KG1 (cell line): ENCODE data around the gene WDR20.
"Not testable (repeated sequence)": the region's sequence is repeated elsewhere in the genome, so short reads cannot be mapped to it uniquely, and the experiment has no call there.

Experiments used
- DNase-seq: peaks from one replicate; lab custom pipeline; 2025; lab: John Stamatoyannopoulos, UW

The WDR20 gene

GRCh38 chr14:102139286-102140026 is at the start of gene WDR20:
TSS of gene WDR20 (plus strand) at chr14:102139897. CDS start at chr14:102139924, 27 bp downstream.
- DNase-seq: peak; percentile 97

DNA sequence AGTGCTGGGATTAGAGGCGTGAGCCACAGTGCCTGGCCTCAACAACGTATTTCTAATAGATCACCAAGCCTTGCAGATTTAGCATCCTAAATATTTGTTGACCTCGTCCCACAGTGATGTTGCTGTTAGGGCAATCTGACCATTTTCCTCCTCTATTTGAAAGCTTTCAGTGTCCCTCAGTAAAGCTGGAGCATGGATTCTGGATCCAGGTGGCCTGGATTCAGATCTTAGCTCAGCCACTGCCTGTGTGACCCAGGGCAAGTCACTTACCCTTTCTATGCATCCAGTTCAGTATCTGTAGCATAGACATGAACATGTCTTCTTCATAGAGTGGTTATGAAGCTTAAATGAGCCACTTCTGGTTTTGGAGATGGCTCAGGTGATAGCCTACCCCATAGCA is 49.0 kb upstream of the WDR20 start:
- DNase-seq: no peak

DNA sequence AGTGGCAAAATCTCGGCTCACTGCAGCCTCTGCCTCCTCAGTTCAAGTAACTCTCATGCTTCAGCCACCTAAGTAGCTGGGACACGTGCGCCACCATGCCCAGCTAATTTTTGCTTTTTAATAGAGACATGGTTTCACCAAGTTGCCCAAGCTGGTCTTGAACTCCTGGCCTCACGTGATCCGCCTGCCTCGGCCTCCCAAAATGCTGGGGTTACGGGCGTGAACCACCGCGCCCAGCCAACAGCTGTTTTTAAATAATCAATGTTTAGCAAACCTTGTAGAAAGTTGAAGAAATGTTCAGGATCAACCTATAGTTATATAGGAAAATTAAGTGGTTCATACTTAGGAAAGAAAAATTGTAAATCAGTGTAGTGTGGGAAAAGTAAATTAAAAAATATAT is 46.9 kb upstream of the WDR20 start:
- no peak for DNase-seq

- no peak for DNase-seq
Observed at GRCh38 chr14:102094101-102094500, 45.6 kb upstream of the WDR20 start.

DNA sequence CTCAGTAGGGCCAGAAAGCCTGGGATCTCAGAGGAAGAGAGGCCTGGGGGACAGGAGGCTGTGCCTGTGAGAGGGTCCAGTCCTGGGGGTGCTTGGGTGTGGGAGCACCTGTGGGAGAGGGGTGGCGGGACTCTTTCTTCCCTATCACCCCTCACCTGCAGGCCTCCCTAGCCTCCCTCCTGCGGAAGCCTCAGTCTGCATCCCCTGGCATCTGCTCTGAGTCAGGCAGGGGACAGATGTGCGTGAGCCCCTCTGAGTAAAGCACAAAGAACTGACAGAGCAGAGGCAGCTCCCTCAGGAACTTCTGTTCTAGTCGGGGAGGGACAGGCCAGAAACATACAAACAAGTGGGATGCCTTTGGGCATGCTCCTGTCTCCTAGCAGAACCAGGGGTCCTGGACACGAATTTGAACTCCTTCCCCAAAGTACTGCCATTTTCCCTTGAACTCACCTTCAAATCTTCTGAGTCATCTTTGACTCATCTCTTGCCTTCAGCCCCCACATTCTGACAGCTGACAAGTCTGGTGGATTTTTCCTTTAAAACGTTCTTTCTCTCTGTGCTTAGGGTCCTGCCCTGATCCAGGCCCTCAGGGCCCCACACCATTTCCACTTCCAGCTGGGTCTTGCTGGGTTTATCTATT is 44.3 kb upstream of the WDR20 start:
- no peak for DNase-seq

GRCh38 chr14:102095871-102096568 is 43.7 kb upstream of the WDR20 start:
- DNase-seq: no peak

DNA sequence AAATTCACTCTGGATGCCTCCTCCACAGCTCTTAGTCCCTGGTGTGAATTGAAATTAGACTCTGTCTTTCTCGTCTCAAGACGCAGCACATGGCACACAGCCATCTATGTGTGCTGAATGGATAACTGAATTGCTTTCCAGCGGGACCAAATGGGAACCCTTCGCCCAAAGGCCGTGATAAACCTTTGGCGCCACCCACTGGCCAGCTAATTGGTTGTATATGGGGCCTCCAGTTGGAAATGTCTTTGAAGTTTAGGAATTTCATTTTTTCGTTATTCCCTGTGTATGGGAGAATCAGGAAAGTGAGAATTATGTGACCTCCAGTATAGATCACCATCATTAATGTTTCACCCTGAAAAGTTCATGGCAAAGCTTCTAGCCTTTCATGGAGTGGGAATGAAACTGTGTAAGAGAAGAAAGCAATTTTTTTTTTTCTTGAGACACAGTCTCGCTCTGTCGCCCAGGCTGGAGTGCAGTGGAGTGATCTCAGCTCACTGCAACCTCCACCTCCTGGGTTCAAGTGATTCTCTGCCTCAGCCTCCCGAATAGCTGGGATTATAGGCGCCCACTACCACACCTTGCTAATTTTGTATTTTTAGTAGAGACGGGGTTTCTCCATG is 43.0 kb upstream of the WDR20 start:
- DNase-seq: peak; percentile 38

DNA sequence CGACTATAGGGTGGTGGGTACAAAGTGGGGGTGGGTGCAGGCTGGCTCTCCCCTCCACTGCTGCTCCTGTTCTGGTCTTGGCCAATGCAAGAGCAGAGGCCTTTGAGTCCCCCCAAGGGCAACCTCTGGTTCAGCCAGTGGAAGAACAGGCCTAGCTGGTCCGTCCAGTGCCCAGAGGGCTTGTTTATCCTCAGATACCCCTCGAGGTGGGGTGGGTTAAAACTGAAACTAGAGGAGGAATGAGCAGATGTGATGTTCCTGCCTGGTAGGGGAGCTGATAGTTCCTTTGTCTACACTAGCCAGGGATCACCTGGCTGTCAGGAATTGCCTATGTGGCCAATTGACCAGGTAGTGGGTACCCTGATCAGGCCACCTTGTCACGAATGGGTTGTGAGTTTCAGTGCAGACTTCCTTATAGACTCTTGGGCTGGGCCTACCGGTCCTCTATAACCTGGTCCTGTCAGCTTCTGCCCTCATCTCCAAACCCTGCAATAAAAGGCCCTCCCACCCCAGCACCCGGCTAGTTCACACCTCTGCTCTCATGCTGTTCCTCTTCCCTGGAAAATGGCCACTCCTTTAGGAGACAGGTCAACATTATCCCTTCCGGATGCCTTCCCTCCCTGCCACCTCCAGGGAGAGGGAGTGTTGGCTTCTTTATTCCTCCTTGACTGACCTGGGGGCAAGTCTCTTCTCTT is 42.1 kb upstream of the WDR20 start:
- no peak for DNase-seq

DNA sequence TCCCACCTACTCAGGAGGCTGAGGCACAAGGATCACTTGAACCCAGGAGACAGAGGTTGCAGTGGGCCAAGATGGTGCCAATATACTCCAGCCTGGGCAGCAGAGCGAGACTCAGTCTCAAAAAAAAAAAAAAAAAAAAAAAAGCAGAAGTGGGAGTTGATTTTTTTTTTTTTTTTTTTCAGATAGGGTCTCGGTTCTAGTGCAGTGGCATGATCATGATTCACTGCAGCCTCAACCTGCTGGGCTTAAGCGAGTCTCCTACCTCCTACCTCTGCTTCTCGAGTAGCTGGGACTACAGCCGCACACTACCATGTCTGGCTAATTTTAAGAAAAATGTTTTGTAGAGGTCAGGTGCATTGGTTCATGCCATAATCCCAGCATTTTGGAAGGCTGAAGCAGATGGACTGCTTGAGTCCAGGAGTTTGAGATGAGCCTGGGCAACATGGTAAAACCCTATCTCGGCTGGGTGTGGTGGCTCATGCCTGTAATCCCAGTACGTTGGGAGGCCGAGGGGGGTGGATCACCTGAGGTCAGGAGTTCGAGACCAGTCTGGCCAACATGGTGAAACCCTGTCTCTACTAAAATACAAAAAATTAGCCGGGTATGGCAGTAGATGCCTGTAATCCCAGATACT is 36.5 kb upstream of the WDR20 start:
- no peak for DNase-seq

DNA sequence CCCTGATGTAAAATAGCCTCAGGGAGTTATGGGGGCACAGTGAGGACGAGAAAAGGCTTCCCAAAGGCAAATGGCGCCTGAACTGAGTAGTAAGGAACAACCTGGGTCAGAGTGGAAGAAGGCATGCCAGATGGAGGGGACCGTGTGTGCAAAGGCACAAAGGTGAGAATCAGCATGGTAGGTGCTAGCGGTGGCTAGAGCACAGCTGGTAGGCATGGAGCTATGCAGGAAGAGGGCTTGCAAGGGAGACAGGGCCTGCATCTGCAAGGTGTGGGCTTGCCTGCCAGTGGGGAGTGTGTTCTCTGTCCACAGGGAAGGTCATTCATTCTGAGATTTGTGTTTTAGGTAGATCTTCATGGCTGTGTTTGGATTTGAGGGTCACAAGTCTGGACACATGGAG is 34.3 kb upstream of the WDR20 start:
- DNase-seq: no peak

DNA sequence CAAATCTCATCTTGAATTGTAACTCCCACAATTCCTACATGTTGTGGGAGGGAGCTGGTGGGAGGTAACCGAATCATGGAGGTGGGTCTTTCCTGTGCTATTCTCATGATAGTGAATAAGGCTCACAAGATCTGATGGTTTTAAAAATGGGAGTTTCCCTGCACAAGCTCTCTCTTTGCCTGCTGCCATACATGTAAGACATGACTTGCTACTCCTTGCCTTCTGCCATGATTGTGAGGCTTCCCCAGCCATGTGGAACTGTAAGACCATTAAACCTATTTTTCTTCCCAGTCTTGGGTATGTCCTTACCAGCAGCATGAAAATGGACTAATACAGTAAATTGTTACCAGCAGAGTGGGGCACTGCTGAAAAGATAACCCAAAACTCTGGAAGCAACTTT is 30.4 kb upstream of the WDR20 start:
- DNase-seq: not testable (repeated sequence)

DNA sequence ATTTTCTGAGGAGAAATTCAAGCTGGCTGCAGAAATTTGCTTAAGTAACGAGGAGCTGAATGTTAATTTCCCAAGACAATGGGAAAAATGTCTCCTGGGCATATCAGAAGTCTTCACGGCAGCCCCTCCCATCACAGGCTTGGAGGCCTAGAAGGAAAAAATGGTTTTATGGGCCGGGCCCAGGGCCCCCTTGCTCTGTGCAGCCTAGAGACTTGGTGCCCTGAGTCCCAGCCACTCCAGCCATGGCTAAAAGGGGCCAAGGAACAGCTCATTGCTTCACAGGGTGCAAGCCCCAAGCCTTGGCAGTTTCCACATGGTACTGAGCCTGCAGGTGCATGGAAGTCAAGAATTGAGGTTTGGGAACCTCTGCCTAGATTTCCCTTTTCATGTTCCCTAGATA is 28.6 kb upstream of the WDR20 start:
- DNase-seq: no peak

DNA sequence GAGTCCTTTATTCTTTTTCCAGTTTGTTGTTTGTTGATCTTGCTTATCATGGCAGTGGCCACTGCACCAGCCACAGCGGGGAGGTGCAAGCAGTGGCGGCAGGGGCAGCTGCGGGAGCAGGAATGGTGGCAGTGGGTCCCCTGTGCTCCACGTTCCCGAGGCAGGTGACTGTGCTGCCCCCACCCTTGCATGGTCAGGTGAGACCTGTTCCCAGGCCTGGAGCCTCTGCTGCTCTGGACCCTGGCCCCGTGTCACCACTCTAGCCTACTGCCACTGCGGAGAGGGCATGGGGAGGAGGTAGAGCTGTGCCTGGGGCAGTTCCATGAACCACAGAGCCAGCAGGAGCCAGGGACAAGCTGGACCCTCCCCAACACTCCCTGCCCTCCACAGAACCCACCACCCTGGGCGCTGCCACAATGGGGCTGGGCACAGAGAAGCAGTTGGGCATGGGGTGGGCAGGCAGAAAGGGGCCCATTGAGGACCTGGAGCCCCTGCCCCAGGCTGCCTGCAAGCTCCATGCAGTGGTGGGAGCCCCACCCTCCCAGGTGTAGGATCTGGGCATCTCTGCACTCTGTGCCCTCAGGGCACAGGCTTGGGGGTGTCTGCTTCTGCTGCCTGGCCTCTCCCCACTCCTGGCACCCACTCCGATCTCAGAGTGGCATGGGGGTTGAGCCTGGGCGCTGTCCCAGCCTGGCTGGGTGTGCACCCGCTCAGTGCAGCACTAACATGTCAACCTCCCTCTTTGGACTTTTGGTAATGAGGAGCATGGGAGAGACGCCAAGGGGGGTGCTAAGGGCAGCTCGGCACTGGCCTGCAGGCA is 23.1 kb upstream of the WDR20 start:
- no peak for DNase-seq

GRCh38 chr14:102117852-102118251 is 21.8 kb upstream of the WDR20 start:
- DNase-seq: no peak

- no peak for DNase-seq
Observed at GRCh38 chr14:102120888-102121287, 18.8 kb upstream of the WDR20 start.

- DNase-seq: no peak
Observed at GRCh38 chr14:102121567-102121966, 18.1 kb upstream of the WDR20 start.

DNA sequence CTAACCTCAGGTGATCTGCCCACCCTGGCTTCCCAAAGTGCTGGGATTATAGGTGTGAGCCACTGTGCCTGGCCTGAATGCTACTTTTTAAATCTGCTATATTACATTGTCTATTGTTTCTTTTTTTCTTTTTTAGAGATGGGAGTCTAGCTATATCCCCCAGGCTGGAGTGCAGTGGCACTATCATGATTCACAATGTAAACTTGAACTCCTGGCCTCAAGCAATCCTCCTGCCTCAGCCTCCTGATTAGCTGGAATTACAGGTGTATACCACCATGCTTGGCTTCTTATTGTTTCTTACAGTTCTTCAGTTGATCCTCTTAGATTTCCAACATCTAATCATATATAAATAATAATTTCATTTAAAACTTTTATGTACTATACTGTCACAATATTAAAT is 15.3 kb upstream of the WDR20 start:
- DNase-seq: no peak

- no peak for DNase-seq
Observed at GRCh38 chr14:102125546-102125945, 14.2 kb upstream of the WDR20 start.

GRCh38 chr14:102126807-102127455 is 12.8 kb upstream of the WDR20 start:
- no peak for DNase-seq

DNA sequence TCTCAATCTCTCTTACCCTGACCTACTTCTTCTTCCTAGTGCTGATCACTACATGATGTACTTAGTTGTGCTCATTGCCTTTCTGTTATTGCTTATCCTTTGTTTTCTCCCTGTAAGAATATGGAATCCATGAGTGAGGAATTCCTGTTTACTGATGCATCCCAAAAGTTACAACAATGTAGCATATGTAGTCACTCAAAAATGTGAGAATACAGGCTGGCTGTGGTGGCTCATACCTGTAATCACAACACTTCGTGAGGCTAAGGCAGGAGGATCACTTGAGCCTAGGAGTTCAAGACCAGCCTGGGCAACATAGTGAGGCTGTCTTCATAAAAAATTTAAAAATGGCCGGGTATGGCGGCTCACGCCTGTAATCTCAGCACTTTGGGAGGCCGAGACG is 8.0 kb upstream of the WDR20 start:
- no peak for DNase-seq
